Measurements from ENCODE around the gene ZER1.

ZER1 gene

GRCh38 chr9:128689293-128689774 is 82.4 kb downstream of the ZER1 start:
- peak; percentile 54 for DNase-seq

- DNase-seq = peak; percentile 87
Measured at GRCh38 chr9:128688501-128689292, 83.0 kb downstream of the ZER1 start, which contains the start of gene SET. Gene SET, plus strand, starts transcription at chr9:128689222. Its CDS starts 361 bp downstream, at chr9:128689583.

GRCh38 chr9:128687453-128687852 is 84.3 kb downstream of the ZER1 start:
- DNase-seq = no peak

GRCh38 chr9:128685636-128686489 is 85.9 kb downstream of the ZER1 start:
- DNase-seq = no peak

GRCh38 chr9:128684325-128685199 is 87.2 kb downstream of the ZER1 start:
- DNase-seq = peak; percentile 65

GRCh38 chr9:128684065-128684324 is 87.7 kb downstream of the ZER1 start:
- no peak for DNase-seq

GRCh38 chr9:128683340-128684064 is 88.2 kb downstream of the ZER1 start:
- DNase-seq = no peak

All from activated CD4-positive, alpha-beta T cell treated with anti-CD3 and anti-CD28 coated beads, Interleukin-2, amount 50 U/mL, for 1 hour (primary cell).